AG10803 (cell line): ENCODE measurements around the gene DLGAP5.
A peak's percentile ranks its signal among the peaks of the same experiment; 100 is the strongest.

Source experiments
- DNase-seq: peaks from one replicate; pipeline ENCODE4 v3.0.0; 2010; ENCODE audit warnings: low read depth
- H3K4me3 ChIP-seq: 2 replicates; pipeline ENCODE4 v1.5.1; 2011; ENCODE audit warnings: mild to moderate bottlenecking, low read length, control low read depth
- TF ChIP-seq, protein P1 (sequence below): conservative IDR thresholded peaks from 2 replicates; pipeline ENCODE4 v1.5.1; 2011; ENCODE audit warnings: mild to moderate bottlenecking, low read length, control low read depth, inconsistent platforms

DLGAP5 gene

DNA sequence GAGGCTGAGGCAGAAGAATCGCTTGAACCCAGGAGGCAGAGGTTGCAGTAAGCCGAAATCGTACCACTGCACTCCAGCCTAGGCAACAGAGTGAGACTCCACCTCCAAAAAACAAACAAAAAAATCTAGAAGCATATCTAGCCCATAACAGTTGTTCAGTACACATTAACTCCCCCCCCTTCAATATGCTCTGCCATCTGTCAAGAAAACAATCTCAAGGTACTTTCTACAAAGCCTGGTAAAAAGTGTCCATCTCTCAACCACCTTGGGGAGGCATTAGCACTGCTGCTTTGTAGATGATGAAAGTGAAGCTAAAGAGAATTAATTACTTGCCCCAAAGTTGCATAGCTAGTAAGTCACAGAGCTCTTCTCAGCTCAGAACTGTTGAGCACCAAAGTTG lies 37.4 kb downstream of the DLGAP5 start:
- H3K4me3 ChIP-seq, result no peak overlapping the region
- TF ChIP-seq, protein P1, sequence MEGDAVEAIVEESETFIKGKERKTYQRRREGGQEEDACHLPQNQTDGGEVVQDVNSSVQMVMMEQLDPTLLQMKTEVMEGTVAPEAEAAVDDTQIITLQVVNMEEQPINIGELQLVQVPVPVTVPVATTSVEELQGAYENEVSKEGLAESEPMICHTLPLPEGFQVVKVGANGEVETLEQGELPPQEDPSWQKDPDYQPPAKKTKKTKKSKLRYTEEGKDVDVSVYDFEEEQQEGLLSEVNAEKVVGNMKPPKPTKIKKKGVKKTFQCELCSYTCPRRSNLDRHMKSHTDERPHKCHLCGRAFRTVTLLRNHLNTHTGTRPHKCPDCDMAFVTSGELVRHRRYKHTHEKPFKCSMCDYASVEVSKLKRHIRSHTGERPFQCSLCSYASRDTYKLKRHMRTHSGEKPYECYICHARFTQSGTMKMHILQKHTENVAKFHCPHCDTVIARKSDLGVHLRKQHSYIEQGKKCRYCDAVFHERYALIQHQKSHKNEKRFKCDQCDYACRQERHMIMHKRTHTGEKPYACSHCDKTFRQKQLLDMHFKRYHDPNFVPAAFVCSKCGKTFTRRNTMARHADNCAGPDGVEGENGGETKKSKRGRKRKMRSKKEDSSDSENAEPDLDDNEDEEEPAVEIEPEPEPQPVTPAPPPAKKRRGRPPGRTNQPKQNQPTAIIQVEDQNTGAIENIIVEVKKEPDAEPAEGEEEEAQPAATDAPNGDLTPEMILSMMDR, result no peak
- no peak for DNase-seq

DNA sequence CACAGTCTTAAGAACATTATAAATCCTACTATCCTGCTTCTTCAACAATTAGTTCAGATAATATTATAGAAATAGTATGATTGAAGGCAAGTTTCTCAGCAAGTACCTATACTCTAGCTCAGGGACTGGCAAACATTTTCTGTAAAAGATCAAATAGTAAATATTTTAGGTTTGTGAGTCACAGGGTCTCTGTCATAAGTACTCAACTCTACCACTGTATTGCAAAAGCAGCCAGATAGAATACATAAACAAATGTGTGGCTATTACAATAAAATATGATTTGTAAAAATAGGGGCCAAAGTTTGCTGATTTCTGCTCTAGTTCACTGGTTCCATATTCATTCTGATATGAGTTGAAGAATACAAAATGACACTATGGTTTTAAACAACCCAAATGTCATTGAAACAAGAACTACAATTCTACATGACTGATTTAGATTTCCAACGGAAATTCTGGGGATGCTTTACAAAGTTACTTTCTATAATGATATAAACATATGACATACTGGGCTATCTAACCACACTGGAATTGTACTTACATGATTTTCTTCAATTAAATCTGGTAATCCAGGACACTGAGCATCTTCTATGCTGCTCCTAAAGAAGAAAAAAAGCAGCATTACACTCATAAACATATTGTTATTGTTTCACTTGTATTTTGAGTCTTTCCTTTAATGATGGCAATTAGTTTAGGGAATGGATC lies 39.2 kb downstream of the DLGAP5 start:
- no peak overlapping the region for H3K4me3 ChIP-seq
- TF ChIP-seq, protein P1, result no peak
- DNase-seq, result peak; percentile 52

DNA sequence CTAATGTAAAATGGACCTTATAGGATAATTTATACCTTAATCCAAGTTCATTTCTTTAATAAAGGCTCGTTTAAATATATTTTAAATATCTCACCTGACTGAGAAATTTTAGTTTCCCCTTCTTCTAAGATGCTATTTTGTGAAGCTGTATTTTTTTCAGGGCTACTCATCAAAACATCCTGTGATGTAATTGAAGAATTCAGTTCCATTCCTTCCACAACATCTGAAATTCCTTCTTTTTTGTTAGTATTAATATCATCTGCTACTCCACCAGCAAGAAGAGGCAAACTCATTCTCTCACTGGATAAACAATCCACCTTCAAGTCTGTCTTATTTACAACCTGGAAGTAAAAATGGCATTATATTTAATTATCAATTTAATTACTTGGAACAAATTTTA lies 39.8 kb downstream of the DLGAP5 start:
- H3K4me3 ChIP-seq, result no peak overlapping the region
- TF ChIP-seq, protein P1, result no peak
- DNase-seq, result peak; percentile 33

DNA sequence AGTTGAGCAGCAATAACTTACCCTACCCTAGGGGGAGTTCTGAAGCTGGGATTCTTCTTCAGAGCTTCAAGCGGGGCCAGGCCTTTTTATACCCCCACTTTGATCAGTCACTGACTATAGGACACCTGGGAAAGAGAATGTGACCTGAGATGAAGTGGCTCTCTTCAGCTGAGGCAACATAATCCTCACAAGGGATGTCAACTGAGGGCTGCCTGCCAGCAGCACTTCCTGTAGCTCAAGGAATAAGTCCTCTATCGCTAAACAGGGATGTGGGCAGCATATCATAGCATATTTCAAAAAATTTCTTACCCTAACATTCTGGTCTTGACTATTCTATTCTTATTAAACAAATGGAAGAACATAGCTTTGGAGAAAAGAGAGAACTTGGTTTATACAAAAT lies 45.0 kb downstream of the DLGAP5 start:
- TF ChIP-seq, protein P1, result no peak
- no peak for DNase-seq
- H3K4me3 ChIP-seq, result no peak overlapping the region

DNA sequence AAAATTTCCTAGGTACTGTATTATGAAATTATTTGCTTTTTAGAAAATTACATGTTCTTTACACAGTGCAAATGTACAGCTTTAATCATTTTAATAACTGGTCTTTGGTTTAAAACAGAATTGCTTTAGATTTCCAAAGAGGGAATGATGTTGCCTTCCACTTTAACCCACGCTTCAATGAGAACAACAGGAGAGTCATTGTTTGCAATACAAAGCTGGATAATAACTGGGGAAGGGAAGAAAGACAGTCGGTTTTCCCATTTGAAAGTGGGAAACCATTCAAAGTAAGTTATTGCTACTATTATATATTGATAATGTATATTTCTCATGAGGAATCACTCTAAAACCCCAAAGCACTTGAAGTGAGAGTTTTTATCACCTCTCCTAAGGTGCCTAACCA lies 48.9 kb downstream of the DLGAP5 start:
- no peak for DNase-seq
- H3K4me3 ChIP-seq, result no peak overlapping the region
- TF ChIP-seq, protein P1, result no peak

DNA sequence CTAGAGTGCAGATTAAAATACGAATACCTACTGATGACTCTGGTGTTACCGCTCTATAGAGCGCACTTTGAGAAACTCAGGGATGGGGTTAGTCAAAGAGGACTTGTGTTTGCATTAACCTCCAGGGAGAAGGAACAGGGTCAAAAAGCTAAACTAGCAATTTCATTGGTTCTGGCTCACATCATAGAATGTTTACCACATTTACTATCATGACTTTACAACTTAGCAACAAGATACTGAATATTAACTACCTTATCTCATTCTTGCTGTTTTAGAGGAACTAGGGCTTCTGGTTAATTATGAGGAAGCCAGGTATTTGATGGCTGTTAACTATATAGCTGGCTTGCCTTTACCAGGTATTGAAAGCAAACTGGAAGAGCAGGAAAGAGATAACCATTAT lies 49.6 kb downstream of the DLGAP5 start:
- TF ChIP-seq, protein P1, result no peak
- no peak overlapping the region for H3K4me3 ChIP-seq
- DNase-seq, result no peak

DNA sequence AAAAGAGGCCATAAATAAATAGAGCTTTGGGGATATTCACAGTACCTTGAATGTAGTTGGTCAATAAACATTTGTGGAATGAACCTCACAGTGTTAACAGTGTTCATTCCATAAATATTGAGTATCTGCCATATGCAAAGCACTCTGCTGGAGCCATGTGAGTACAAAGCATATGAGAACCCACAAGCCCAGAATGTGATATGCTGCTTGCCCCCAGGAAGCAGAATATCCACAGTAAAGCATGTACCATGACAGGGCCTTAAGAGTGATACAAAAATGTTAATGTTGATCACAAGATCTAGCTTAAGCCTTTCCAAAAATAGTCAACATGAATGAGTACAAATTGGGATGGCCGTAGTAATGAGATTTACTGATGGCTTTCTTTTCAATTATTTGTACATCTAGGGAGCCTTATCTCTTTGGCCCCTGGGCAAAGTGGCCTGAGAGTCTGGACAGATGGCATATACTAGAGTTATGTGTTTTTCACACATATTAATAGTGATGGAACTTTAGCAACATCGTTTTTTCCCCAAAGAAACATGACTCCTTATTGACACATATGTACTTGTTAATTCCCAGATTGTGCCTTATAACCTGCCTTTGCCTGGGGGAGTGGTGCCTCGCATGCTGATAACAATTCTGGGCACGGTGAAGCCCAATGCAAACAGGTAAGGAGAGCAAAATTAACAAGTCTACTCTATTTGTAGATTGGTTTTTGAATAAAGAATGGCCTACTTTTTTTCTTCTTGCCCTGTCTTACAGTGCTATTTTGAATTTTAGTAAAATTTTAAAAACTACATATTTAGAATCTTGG lies 51.5 kb downstream of the DLGAP5 start:
- no peak for DNase-seq
- TF ChIP-seq, protein P1, result no peak
- no peak overlapping the region for H3K4me3 ChIP-seq
